HepG2 (cell line): ENCODE data around the gene NF2. TPM values are rescaled to one million over a fixed set of nuclear protein-coding genes. Genes with fewer than 3 reads are reported as not detected.

ENCODE experiments used
- ARID5B ChIP-seq: IDR thresholded peaks from 2 replicates; pipeline ENCODE4 v1.4.0; 2020; ENCODE audit warnings: mild to moderate bottlenecking, missing genetic modification reagents
- FOXA1 ChIP-seq, 2 experiments: fragments of 450-650 bp in 1 of 2; sonication (generic) in 1 of 2; formaldehyde crosslinking in 1 of 2; IDR thresholded peaks; 2 replicates each; pipeline versions ENCODE4 v1.4.0 to v1.6.1; 2016 to 2020; ENCODE audit warnings: missing genetic modification reagents in 1 of 2
- FOXA3 ChIP-seq: IDR thresholded peaks from 2 replicates; pipeline ENCODE4 v1.6.1; 2016; ENCODE audit warnings: missing genetic modification reagents, missing compliant biosample characterization
- GABPB1 ChIP-seq: IDR thresholded peaks from 2 replicates; pipeline ENCODE4 v1.6.1; 2016; ENCODE audit warnings: mild to moderate bottlenecking, missing genetic modification reagents, moderate library complexity, missing compliant biosample characterization
- MEF2D ChIP-seq: sonication (generic); formaldehyde crosslinking; IDR thresholded peaks from 2 replicates; pipeline ENCODE4 v1.5.1; 2020; ENCODE audit warnings: mild to moderate bottlenecking, missing genetic modification reagents
- RAD21 ChIP-seq: fragments of 450-650 bp; formaldehyde crosslinking; IDR thresholded peaks from 2 replicates; pipeline ENCODE4 v1.5.0; 2020; ENCODE audit warnings: mild to moderate bottlenecking
- SMAD3 ChIP-seq: sonication (generic); formaldehyde crosslinking; IDR thresholded peaks from 2 replicates; pipeline ENCODE4 v1.4.0; 2020; ENCODE audit warnings: missing genetic modification reagents
- SMYD3 ChIP-seq: sonication (generic); formaldehyde crosslinking; IDR thresholded peaks from 2 replicates; pipeline ENCODE4 v1.8.1; 2023; ENCODE audit warnings: mild to moderate bottlenecking, missing genetic modification reagents
- SRSF9 ChIP-seq: fragments of 200-400 bp; formaldehyde crosslinking; IDR thresholded peaks from 2 replicates; pipeline ENCODE4 v1.6.1; 2018; ENCODE audit warnings: borderline replicate concordance, mild to moderate bottlenecking, low read depth, low read length; ENCODE audit not compliant: insufficient read depth, poor library complexity, severe bottlenecking
- XRCC5 ChIP-seq: fragments of 200-400 bp; formaldehyde crosslinking; optimal IDR thresholded peaks from 2 replicates; pipeline ENCODE3; 2017; ENCODE audit warnings: mild to moderate bottlenecking, low read length
- YY1 ChIP-seq: IDR thresholded peaks from 2 replicates; pipeline ENCODE4 v1.6.1; 2011; ENCODE audit warnings: low read length, low read depth, moderate library complexity, mild to moderate bottlenecking; ENCODE audit not compliant: insufficient read depth, insufficient replicate concordance
- ZMYM4 ChIP-seq: sonication (generic); formaldehyde crosslinking; IDR thresholded peaks from 2 replicates; pipeline ENCODE4 v1.8.1; 2023; ENCODE audit warnings: mild to moderate bottlenecking, missing genetic modification reagents
- ZNF232 ChIP-seq: sonication (generic); formaldehyde crosslinking; IDR thresholded peaks from 2 replicates; pipeline ENCODE4 v1.4.0; 2020; ENCODE audit warnings: missing genetic modification reagents, borderline replicate concordance
- ZNF292 ChIP-seq: sonication (generic); formaldehyde crosslinking; IDR thresholded peaks from 2 replicates; pipeline ENCODE4 v1.8.1; 2022; ENCODE audit warnings: mild to moderate bottlenecking, low read depth, missing genetic modification reagents, borderline replicate concordance
- ZNF3 ChIP-seq: IDR thresholded peaks from 2 replicates; pipeline ENCODE4 v1.7.0; 2017; ENCODE audit warnings: inconsistent platforms
- ZSCAN9 ChIP-seq: IDR thresholded peaks from 2 replicates; pipeline ENCODE4 v1.6.1; 2016; ENCODE audit warnings: borderline replicate concordance
- polyA plus RNA-seq, 8 experiments: library from polyadenylated mRNA; depleted of rRNA in 3 of 8; stranded (reverse) in 7 of 8; unstranded in 1 of 8; fragments of >200 nt; fragmentation: Illumina TruSeq in 4 of 8; extraction: Trizol in 4 of 8; gene quantifications; 2 replicates each; pipeline versions ENCODE4 v1.2.1 to v1.2.3, GENCODE V29; 2011 to 2016; ENCODE audit warnings: low read depth in 4 of 8, missing spikeins in 1 of 8, mixed read lengths in 1 of 8; ENCODE audit not compliant: insufficient read depth in 1 of 8
- total RNA-seq, 5 experiments: library from RNA; depleted of rRNA; stranded (reverse); fragments of >200 nt; fragmentation: Illumina TruSeq; extraction: Trizol; gene quantifications; 2 replicates each; pipeline ENCODE4 v1.2.3, GENCODE V29; 2016; ENCODE audit warnings: low read depth in 1 of 5
- TF ChIP-seq, protein P1 (sequence below): sonication (generic); formaldehyde crosslinking; IDR thresholded peaks from 2 replicates; pipeline ENCODE4 v1.4.0; 2020; ENCODE audit warnings: missing genetic modification reagents, borderline replicate concordance
- TF ChIP-seq, protein P2 (sequence below): sonication (generic); formaldehyde crosslinking; IDR thresholded peaks from 2 replicates; pipeline ENCODE4 v1.4.0; 2020; ENCODE audit warnings: missing genetic modification reagents, borderline replicate concordance
- TF ChIP-seq, protein P3 (sequence below): IDR thresholded peaks from 2 replicates; pipeline ENCODE4 v1.6.1; 2012; ENCODE audit warnings: inconsistent platforms

Gene NF2
- total and polyA plus RNA-seq, 2 of the 13 experiments (the other 11 are each of a cell fraction or from before 2014, with no cell fraction given), result 9.3 to 33.3 TPM

DNA sequence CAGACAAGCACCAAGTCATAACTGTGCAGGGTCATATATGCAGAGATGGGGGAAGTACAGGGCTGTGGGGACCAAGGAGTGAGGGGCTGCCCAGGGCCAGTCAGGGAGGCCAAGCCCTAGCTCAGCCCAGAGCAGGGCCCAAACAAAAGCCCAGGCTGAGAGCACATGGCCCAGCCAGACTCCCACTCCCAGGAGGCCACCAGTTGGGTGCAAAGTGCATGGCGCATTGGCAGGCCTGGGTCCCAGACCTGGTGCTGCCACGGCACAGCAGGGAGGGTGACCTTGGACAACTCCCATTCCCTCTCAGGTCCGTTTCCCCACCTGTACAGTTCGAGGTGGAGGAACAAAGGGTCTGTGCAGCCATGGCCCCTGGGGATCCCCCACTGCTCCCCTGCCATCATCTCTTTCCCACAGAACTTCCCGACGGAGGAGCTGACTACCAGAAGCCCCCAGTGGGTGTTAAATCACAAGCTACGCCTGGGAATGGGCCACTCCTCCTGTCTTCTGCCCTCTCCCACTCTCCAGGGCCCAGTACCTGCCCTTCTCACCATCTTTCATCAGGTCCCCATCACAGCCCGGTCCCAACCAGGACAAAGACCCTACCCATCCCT lies 23.1 kb upstream of the NF2 start (continued):
- TF ChIP-seq MEF2D (CRISPR knock-in tag), result peak; percentile 89
- peak; percentile 72 for TF ChIP-seq RAD21 (CRISPR knock-in tag)
- peak; percentile 68 for TF ChIP-seq ARID5B (CRISPR knock-in tag)
- TF ChIP-seq, protein P1, sequence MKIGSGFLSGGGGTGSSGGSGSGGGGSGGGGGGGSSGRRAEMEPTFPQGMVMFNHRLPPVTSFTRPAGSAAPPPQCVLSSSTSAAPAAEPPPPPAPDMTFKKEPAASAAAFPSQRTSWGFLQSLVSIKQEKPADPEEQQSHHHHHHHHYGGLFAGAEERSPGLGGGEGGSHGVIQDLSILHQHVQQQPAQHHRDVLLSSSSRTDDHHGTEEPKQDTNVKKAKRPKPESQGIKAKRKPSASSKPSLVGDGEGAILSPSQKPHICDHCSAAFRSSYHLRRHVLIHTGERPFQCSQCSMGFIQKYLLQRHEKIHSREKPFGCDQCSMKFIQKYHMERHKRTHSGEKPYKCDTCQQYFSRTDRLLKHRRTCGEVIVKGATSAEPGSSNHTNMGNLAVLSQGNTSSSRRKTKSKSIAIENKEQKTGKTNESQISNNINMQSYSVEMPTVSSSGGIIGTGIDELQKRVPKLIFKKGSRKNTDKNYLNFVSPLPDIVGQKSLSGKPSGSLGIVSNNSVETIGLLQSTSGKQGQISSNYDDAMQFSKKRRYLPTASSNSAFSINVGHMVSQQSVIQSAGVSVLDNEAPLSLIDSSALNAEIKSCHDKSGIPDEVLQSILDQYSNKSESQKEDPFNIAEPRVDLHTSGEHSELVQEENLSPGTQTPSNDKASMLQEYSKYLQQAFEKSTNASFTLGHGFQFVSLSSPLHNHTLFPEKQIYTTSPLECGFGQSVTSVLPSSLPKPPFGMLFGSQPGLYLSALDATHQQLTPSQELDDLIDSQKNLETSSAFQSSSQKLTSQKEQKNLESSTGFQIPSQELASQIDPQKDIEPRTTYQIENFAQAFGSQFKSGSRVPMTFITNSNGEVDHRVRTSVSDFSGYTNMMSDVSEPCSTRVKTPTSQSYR (CRISPR knock-in tag), result no peak; the same call in 1 of the 2 replicates
- peak; percentile 75 for TF ChIP-seq ZNF292
- TF ChIP-seq ZSCAN9 (CRISPR knock-in tag), result peak; percentile 80
- TF ChIP-seq FOXA3 (CRISPR knock-in tag), result peak; percentile 64
- TF ChIP-seq SRSF9, result no peak
- peak; percentile 62 for TF ChIP-seq GABPB1
- peak; percentile 64 for TF ChIP-seq ZMYM4
- peak; percentile 85 for TF ChIP-seq SMAD3 (CRISPR knock-in tag)
- TF ChIP-seq, protein P2, sequence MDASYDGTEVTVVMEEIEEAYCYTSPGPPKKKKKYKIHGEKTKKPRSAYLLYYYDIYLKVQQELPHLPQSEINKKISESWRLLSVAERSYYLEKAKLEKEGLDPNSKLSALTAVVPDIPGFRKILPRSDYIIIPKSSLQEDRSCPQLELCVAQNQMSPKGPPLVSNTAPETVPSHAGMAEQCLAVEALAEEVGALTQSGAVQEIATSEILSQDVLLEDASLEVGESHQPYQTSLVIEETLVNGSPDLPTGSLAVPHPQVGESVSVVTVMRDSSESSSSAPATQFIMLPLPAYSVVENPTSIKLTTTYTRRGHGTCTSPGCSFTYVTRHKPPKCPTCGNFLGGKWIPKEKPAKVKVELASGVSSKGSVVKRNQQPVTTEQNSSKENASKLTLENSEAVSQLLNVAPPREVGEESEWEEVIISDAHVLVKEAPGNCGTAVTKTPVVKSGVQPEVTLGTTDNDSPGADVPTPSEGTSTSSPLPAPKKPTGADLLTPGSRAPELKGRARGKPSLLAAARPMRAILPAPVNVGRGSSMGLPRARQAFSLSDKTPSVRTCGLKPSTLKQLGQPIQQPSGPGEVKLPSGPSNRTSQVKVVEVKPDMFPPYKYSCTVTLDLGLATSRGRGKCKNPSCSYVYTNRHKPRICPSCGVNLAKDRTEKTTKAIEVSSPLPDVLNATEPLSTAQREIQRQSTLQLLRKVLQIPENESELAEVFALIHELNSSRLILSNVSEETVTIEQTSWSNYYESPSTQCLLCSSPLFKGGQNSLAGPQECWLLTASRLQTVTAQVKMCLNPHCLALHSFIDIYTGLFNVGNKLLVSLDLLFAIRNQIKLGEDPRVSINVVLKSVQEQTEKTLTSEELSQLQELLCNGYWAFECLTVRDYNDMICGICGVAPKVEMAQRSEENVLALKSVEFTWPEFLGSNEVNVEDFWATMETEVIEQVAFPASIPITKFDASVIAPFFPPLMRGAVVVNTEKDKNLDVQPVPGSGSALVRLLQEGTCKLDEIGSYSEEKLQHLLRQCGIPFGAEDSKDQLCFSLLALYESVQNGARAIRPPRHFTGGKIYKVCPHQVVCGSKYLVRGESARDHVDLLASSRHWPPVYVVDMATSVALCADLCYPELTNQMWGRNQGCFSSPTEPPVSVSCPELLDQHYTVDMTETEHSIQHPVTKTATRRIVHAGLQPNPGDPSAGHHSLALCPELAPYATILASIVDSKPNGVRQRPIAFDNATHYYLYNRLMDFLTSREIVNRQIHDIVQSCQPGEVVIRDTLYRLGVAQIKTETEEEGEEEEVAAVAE (CRISPR knock-in tag), result peak; percentile 35; the same call in 1 of the 2 replicates
- no peak for TF ChIP-seq FOXA1 (IDR thresholded peaks at IDR 0.05)
- TF ChIP-seq FOXA1 (CRISPR knock-in tag; IDR thresholded peaks at IDR 0.05), result no peak
- TF ChIP-seq, protein P3, sequence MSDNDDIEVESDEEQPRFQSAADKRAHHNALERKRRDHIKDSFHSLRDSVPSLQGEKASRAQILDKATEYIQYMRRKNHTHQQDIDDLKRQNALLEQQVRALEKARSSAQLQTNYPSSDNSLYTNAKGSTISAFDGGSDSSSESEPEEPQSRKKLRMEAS, result peak; percentile 100
- peak; percentile 65 for TF ChIP-seq XRCC5
- TF ChIP-seq ZNF232 (CRISPR knock-in tag), result no peak
- peak; percentile 81; the same call in 1 of the 2 replicates for TF ChIP-seq SMYD3 (CRISPR knock-in tag)
- peak; percentile 79 for TF ChIP-seq YY1
- no peak; the same call in 1 of the 2 replicates for TF ChIP-seq ZNF3 (CRISPR knock-in tag)
